GM12875 (cell line): ENCODE data around the gene MYH9.

Experiments used
- H3K4me3 ChIP-seq: one replicate; pipeline ENCODE4 v1.5.1; 2011; ENCODE audit warnings: low read depth, low read length, control low read depth
- TF ChIP-seq, protein P1 (sequence below): IDR thresholded peaks from 2 replicates; pipeline ENCODE4 v1.5.1; 2011; ENCODE audit warnings: low read depth, mild to moderate bottlenecking, control low read depth, inconsistent platforms, low read length, moderate library complexity, borderline replicate concordance; ENCODE audit not compliant: insufficient read depth

Gene MYH9

GRCh38 chr22:36236388-36237319 lies 151.1 kb downstream of the MYH9 start:
- no peak overlapping the region for H3K4me3 ChIP-seq
- TF ChIP-seq, protein P1, sequence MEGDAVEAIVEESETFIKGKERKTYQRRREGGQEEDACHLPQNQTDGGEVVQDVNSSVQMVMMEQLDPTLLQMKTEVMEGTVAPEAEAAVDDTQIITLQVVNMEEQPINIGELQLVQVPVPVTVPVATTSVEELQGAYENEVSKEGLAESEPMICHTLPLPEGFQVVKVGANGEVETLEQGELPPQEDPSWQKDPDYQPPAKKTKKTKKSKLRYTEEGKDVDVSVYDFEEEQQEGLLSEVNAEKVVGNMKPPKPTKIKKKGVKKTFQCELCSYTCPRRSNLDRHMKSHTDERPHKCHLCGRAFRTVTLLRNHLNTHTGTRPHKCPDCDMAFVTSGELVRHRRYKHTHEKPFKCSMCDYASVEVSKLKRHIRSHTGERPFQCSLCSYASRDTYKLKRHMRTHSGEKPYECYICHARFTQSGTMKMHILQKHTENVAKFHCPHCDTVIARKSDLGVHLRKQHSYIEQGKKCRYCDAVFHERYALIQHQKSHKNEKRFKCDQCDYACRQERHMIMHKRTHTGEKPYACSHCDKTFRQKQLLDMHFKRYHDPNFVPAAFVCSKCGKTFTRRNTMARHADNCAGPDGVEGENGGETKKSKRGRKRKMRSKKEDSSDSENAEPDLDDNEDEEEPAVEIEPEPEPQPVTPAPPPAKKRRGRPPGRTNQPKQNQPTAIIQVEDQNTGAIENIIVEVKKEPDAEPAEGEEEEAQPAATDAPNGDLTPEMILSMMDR, result no peak

- TF ChIP-seq, protein P1, result no peak
Measured at GRCh38 chr22:36235585-36235984, 152.2 kb downstream of the MYH9 start.

DNA sequence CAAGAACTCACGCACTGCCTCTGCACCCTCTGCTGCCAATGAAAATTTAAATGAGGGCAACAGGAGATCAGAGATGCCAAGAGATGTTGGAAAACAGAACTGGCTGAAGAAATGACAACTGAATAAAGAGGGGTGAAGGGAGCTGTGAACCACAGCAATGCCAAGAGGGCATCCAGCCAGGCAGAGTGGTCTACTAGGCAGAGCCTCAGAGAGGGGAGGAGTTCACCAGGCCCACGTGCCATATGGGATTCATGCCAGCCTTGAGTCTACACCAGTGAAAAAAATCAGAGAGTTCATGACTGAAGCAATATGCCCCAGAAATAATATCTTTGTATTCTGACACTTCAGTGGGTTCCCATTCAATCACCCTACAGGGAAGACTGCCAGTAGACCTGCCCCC lies 152.8 kb downstream of the MYH9 start:
- H3K4me3 ChIP-seq, result no peak overlapping the region
- TF ChIP-seq, protein P1, result no peak

More at GRCh38 chr22:36235585-36235984, 152.2 kb downstream of the MYH9 start:
- H3K4me3 ChIP-seq, result no peak overlapping the region

GRCh38 chr22:36234213-36234612 lies 153.6 kb downstream of the MYH9 start:
- TF ChIP-seq, protein P1, result no peak

GRCh38 chr22:36233796-36234195 lies 154.0 kb downstream of the MYH9 start:
- no peak overlapping the region for H3K4me3 ChIP-seq
- TF ChIP-seq, protein P1, result no peak

More at GRCh38 chr22:36234213-36234612, 153.6 kb downstream of the MYH9 start:
- no peak overlapping the region for H3K4me3 ChIP-seq

DNA sequence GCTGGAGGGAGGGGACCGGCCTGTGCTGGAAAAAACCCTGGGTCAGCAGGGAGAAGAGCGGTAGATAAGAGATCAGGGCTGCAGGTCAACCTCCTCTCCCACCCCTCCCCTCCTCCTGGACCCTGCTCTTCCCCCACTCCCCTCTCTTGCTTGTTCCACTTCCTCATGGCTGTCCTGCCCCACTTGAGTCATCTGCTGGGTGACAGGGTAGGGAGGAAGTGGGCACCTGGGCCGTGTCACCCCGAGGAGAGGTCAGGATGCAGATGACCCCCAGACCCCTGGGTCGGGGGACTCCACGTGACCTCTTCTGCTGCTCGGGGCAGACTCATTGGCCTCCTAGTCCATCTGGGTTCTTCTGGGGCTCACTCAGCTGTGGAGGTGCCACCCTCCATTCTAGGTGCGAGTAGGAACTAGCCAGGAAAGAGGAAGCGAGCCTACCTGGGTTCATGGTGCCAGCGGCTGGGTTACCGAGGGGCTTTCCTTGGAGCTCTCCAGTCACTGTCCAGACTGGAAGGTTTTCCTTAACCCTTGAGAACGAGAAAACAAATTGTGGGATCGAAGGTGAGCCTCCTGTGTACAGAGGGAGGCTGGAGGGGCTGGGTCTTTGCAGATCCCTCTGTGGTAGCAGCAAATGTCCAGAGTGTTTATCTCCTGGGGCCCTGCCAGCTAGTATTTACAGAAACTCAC lies 154.9 kb downstream of the MYH9 start:
- TF ChIP-seq, protein P1, result no peak
- H3K4me3 ChIP-seq, result no peak overlapping the region
